Fibroblast of lung (primary cell): ENCODE measurements around the gene ACP1. TPM values are rescaled to one million over a fixed set of nuclear protein-coding genes. Genes with fewer than 3 reads are reported as not detected.
"Not testable (repeated sequence)": the region's sequence is repeated elsewhere in the genome, so short reads cannot be mapped to it uniquely, and the experiment has no call there.

Source experiments
- DNase-seq, 2 donors: peaks; one replicate each; pipeline versions ENCODE4 v3.0.0 to v3.0.0-alpha.2; 2010; ENCODE audit warnings: low read depth in 2 of 2
- H2AFZ ChIP-seq: 2 replicates; pipeline ENCODE4 v1.5.1; 2012; ENCODE audit warnings: low read length, control low read depth, inconsistent platforms
- H3K27ac ChIP-seq: 2 replicates; pipeline ENCODE4 v1.5.1; 2011; ENCODE audit warnings: low read length, control low read depth; ENCODE audit not compliant: insufficient read depth
- H3K27me3 ChIP-seq: 2 replicates; pipeline ENCODE4 v1.5.1; 2011; ENCODE audit warnings: mild to moderate bottlenecking, low read length; ENCODE audit not compliant: control insufficient read depth, insufficient read depth
- H3K36me3 ChIP-seq: 2 replicates; pipeline ENCODE4 v1.5.1; 2011; ENCODE audit warnings: low read length; ENCODE audit not compliant: control insufficient read depth, insufficient read depth
- H3K4me1 ChIP-seq: 2 replicates; pipeline ENCODE4 v1.5.1; 2011; ENCODE audit warnings: low read length; ENCODE audit not compliant: control insufficient read depth, insufficient read depth; ENCODE audit errors: extremely low read depth
- H3K4me2 ChIP-seq: 2 replicates; pipeline ENCODE4 v1.5.1; 2011; ENCODE audit warnings: low read length, control low read depth; ENCODE audit not compliant: insufficient read depth; ENCODE audit errors: extremely low read depth
- H3K4me3 ChIP-seq, 4 experiments: fragments of 200-600 bp in 1 of 4; sonication (generic) in 1 of 4; replicated peaks in 1 of 4; 2 replicates each; pipeline ENCODE4 v1.5.1; 2011 to 2016; ENCODE audit warnings: low read length in 4 of 4, low read depth in 3 of 4, mild to moderate bottlenecking in 3 of 4, control low read depth in 2 of 4, inconsistent platforms in 1 of 4, mixed read lengths in 1 of 4; ENCODE audit not compliant: insufficient read depth in 1 of 4; ENCODE audit errors: control extremely low read depth in 1 of 4
- H3K79me2 ChIP-seq: 2 replicates; pipeline ENCODE4 v1.5.1; 2012; ENCODE audit warnings: mild to moderate bottlenecking, low read length, inconsistent platforms; ENCODE audit not compliant: control insufficient read depth, insufficient read depth
- H3K9ac ChIP-seq: 2 replicates; pipeline ENCODE4 v1.5.1; 2011; ENCODE audit warnings: mild to moderate bottlenecking, low read length, control low read depth; ENCODE audit not compliant: insufficient read depth
- H3K9me3 ChIP-seq: 2 replicates; pipeline ENCODE4 v1.5.1; 2012; ENCODE audit warnings: low read depth, low read length; ENCODE audit not compliant: control insufficient read depth, insufficient read depth
- H4K20me1 ChIP-seq: 2 replicates; pipeline ENCODE4 v1.5.1; 2011; ENCODE audit warnings: low read length; ENCODE audit not compliant: control insufficient read depth, insufficient read depth; ENCODE audit errors: extremely low read depth
- CTCF ChIP-seq, 2 donors: IDR thresholded peaks in 1 of 2; conservative IDR thresholded peaks in 1 of 2; 1 replicate in 1 of 2; 2 replicates in 1 of 2; pipeline ENCODE4 v1.5.1; 2011 to 2012; ENCODE audit warnings: low read length in 2 of 2, control low read depth in 1 of 2, inconsistent platforms in 1 of 2, low read depth in 1 of 2, mild to moderate bottlenecking in 1 of 2
- EZH2 ChIP-seq: IDR thresholded peaks from 2 replicates; pipeline ENCODE4 v1.5.1; 2012; ENCODE audit warnings: low read length, control low read depth, mild to moderate bottlenecking; ENCODE audit errors: missing control alignments
- polyA plus RNA-seq, 2 donors: library from polyadenylated mRNA; depleted of rRNA in 1 of 2; stranded (reverse) in 1 of 2; unstranded in 1 of 2; fragments of >200 nt; gene quantifications; 2 replicates each; pipeline ENCODE4 v1.2.1, GENCODE V29; 2011 to 2012; ENCODE audit warnings: missing spikeins in 1 of 2
- total RNA-seq: library from RNA; depleted of rRNA; stranded (reverse); fragments of >200 nt; gene quantifications from 2 replicates; pipeline ENCODE4 v1.2.1, GENCODE V29; 2014

The ACP1 gene
- total and polyA plus RNA-seq, 2 donors (not counting 1 experiment from before 2014, with no cell fraction given), result 86.9 to 124 TPM

DNA sequence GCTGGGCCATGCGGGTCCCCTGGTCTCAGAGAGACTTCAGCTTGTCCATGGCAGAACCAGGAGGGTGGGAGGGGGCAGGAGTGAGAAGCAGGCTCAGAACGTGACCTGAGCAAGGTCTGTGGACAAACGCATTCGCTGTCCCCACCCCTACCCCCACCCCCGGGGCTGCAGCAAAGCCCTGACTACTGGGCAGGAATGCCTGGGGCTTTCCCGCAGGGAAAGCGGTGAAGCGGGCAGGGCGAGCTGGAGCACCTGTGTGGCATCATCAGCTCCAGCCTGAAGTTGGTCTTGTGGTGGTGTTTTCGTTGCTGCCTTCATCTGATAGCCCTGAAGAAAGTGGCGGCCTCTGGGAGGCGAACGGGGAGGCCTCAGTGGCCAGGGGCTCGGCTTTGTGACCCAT, 49.2 kb downstream of the ACP1 start:
- H3K4me1 ChIP-seq, result no peaks in the 10 kb centered on the region
- no peak for DNase-seq
- no peaks in the 10 kb centered on the region for H3K79me2 ChIP-seq
- no peaks in the 10 kb centered on the region for H3K36me3 ChIP-seq
- H3K27me3 ChIP-seq, result no peaks in the 10 kb centered on the region
- no peak overlapping the region for H3K9ac ChIP-seq
- H3K27ac ChIP-seq, result no peak overlapping the region
- no peaks in the 10 kb centered on the region for H3K9me3 ChIP-seq
- no peak overlapping the region for H2AFZ ChIP-seq
- H4K20me1 ChIP-seq, result no peaks in the 10 kb centered on the region
- H3K4me2 ChIP-seq, result no peak overlapping the region
- no peak for TF ChIP-seq EZH2
- no peak for TF ChIP-seq CTCF (conservative IDR thresholded peaks at IDR 0.05 in 1 of 2, IDR thresholded peaks at IDR 0.05 in 1 of 2; ENCODE audit: low read depth in 1 of 2, low read length in 2 of 2)
- H3K4me3 ChIP-seq, result no peak overlapping the region

DNA sequence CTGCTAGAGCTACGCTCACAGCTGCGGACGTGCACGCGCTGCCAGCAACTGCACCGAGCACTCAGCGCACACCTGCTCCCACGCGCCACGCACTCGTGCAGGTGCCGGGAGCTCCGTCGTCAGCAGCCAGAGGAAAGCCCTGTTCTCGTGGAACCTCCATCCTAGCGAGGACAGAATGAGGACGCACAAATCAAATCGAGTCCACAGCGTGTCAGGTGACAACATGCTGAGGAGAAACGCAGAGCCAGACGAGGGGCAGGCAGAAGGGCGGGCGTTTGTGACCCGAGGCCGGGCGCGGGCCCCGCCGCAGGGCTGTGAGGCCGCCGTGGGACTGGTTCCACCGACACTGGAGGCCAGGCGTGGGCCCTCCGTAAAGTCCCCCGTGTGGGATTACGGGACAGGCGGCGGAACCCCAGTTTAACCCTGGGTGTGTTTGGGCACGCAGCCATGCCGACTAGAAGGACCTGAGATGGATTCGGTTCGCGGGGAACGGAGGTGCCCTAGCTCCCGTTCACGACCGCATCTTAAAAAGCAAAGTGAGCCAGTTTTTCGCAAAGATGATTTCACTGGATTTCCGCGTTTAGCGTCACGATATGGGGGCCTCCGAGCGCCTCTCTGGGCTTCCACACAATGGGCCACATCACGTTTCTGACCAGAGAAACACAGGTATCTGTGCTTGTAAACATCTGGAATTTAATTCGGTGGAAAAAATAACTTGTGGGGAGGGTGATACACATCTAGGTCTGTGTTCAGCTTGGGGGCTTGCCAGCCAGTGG, 50.0 kb downstream of the ACP1 start:
- H3K4me1 ChIP-seq, result no peaks in the 10 kb centered on the region
- TF ChIP-seq CTCF (conservative IDR thresholded peaks at IDR 0.05 in 1 of 2, IDR thresholded peaks at IDR 0.05 in 1 of 2; ENCODE audit: low read depth in 1 of 2, low read length in 2 of 2) (no peak), EZH2 (no peak)
- H3K36me3 ChIP-seq, result no peaks in the 10 kb centered on the region
- no peaks in the 10 kb centered on the region for H3K27me3 ChIP-seq
- H4K20me1 ChIP-seq, result no peaks in the 10 kb centered on the region
- H3K4me2 ChIP-seq, result no peak overlapping the region
- DNase-seq, result no peak
- no peaks in the 10 kb centered on the region for H3K9me3 ChIP-seq
- no peak overlapping the region for H3K27ac ChIP-seq
- no peaks in the 10 kb centered on the region for H3K79me2 ChIP-seq
- no peak overlapping the region for H3K4me3 ChIP-seq
- H3K9ac ChIP-seq, result no peak overlapping the region
- no peak overlapping the region for H2AFZ ChIP-seq

GRCh38 chr2:315925-316324, 51.2 kb downstream of the ACP1 start:
- H3K4me1 ChIP-seq, H3K9me3 ChIP-seq, H4K20me1 ChIP-seq, H3K4me3 ChIP-seq, H3K27ac ChIP-seq, DNase-seq, H3K4me2 ChIP-seq, H3K27me3 ChIP-seq, H3K9ac ChIP-seq, H3K79me2 ChIP-seq, H3K36me3 ChIP-seq, H2AFZ ChIP-seq: not testable (repeated sequence)
